AG09319 (cell line): ENCODE results near the gene EQTN.

Experiments
- DNase-seq: peaks from one replicate; pipeline ENCODE4 v3.0.0-alpha.2; 2010; ENCODE audit warnings: low read depth; ENCODE audit errors: extremely low read depth
- TF ChIP-seq, protein P1 (sequence below): IDR thresholded peaks from 2 replicates; pipeline ENCODE4 v1.5.1; 2011; ENCODE audit warnings: low read depth, mild to moderate bottlenecking, inconsistent platforms, low read length, moderate library complexity

EQTN gene

DNA sequence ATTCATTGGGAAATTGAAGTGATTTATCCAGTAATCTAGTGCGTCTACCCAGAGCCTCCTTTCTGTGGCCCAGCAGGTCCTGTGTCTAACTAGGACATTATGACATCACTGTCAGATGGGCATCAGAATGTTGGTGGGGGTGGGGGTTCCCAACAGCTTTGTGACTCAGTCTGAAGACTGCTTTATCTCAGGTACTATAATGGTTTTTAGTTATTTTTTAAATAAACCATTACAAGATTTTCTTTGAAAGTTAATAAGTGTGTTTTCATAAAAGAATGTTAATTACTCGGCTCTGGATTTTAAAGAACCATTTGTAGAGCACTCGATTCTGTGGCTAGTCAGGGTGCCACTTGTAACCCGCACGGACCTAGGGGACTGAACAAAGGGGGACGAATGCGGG is at the start of gene EQTN:
Gene EQTN, minus strand, starts transcription at position 101 of the 400 bp plus-strand sequence. Its CDS starts 95 bp downstream, at position 6.
- no peak for DNase-seq
- TF ChIP-seq, protein P1, sequence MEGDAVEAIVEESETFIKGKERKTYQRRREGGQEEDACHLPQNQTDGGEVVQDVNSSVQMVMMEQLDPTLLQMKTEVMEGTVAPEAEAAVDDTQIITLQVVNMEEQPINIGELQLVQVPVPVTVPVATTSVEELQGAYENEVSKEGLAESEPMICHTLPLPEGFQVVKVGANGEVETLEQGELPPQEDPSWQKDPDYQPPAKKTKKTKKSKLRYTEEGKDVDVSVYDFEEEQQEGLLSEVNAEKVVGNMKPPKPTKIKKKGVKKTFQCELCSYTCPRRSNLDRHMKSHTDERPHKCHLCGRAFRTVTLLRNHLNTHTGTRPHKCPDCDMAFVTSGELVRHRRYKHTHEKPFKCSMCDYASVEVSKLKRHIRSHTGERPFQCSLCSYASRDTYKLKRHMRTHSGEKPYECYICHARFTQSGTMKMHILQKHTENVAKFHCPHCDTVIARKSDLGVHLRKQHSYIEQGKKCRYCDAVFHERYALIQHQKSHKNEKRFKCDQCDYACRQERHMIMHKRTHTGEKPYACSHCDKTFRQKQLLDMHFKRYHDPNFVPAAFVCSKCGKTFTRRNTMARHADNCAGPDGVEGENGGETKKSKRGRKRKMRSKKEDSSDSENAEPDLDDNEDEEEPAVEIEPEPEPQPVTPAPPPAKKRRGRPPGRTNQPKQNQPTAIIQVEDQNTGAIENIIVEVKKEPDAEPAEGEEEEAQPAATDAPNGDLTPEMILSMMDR, result no peak

GRCh38 chr9:27344776-27345175 is 47.8 kb upstream of the EQTN start:
- TF ChIP-seq, protein P1, result no peak
- no peak for DNase-seq

DNA sequence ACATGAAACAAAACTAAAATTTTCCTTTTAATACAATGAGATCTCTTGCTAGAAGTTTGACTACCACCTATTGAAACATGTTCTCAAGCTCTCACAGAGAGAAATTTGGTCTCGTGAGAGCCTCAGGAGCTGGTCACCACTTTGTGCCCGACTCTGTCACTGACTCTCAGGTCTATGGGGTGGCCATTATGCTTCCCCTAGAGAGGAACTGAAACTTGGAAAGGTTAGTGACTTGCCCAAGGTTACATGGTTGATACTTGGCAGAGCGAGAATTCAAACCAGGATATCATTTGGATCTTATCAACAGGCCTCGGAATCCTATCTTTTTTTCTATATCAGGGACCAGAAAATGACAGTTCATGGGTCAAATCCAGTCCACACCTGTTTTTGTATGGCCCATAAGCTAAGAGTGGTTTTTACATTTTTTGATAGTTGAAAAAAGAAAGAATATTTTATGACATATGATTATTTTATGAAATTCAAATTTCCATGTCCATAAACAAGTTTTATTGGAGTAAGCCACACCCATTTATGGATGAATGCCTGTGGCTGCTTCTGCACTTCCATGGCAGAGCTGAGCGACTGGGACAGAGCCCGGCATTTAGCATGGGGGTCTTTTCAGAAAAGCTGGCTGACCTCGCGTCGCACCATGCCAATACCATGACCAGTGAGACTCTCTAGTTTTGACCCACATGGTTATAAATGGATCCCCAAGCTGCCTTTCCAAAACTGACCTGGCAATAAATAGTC is 44.8 kb upstream of the EQTN start:
- TF ChIP-seq, protein P1, result no peak
- no peak for DNase-seq

DNA sequence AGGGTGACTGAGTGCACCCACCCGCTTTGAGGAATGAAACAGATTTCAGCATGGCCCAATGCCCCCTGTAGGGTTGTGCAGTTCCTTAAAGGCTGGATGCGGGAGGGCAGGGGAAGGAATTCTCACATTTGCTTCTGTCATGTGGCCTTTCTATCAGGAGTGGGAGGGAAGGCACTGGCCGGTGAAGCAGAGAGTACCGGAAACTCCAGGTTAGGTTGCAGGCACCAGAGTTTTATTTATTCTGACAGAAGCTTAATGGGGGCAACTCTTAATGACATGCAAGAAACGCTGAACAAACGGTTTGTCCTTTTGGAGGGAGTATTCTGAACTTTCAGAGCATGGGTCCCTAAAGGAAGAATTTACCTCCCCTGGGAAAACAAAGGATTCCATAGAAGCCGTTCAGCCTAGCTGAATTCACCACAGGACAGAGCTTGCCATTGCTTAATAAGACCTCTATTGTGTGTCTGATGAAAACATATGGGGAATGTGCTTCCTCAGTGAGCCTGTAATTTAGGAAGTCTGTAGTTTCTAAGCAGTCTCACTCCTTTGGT is 44.1 kb upstream of the EQTN start:
- no peak for DNase-seq
- TF ChIP-seq, protein P1, result no peak

- DNase-seq, result no peak
- TF ChIP-seq, protein P1, result no peak
These were observed 43.3 kb upstream of the EQTN start for GRCh38 chr9:27340285-27340674.

DNA sequence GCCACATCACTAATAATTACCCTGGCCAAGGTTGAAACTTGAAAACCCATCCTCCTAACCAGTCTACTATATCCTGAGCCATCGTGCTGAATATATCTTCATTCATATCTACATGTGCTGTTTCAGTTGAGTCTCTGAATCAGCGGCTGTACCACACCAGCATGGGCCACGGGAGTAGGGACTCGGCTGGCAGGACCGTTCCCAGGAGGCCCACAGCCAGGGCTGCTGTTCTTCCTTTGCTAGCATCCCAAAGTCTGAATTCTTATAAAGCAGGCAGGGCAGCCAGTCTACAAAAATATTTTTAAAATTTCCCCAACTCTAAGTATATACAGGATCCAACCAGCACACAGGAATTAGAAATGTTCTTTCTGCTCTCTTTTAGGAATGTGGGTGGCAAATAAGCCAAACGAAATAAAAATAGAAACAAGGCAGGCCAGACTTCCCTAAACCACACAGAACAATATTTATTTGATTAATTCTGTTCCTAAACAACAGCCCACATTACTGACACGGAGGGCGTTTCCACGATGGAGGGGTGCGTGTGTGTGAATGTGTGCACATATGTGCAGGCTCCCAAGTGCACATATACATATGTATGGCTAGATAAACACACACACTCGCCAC is 42.8 kb upstream of the EQTN start:
- TF ChIP-seq, protein P1, result no peak

GRCh38 chr9:27338527-27338903 is 41.6 kb upstream of the EQTN start:
- no peak for DNase-seq
- TF ChIP-seq, protein P1, result no peak

More for the DNA sequence above, 42.8 kb upstream of the EQTN start:
- no peak for DNase-seq
